H1 (cell line): Measurements from ENCODE around the gene CCL5. TPM values are rescaled to one million over a fixed set of nuclear protein-coding genes. Genes with fewer than 3 reads are reported as not detected.

Experiments
- CTCF ChIA-PET: fragments of 300-600 bp; sonication (Branson Sonifier 250); formaldehyde crosslinking; loops from one replicate; lab custom pipeline; 2021; ENCODE audit not compliant: partially characterized antibody; lab: Charles Lee
- POLR2A ChIA-PET: fragments of 300-600 bp; sonication (Branson Sonifier 250); formaldehyde crosslinking; loops from one replicate; lab custom pipeline; 2021; ENCODE audit warnings: inconsistent platforms; ENCODE audit not compliant: partially characterized antibody; lab: Charles Lee
- DNase-seq, 2 experiments: peaks; one replicate each; pipeline versions ENCODE4 v3.0.0 to v3.0.0-alpha.2; 2010 to 2022; ENCODE audit warnings: low spot score in 2 of 2, low read depth in 1 of 2, mixed read lengths in 1 of 2
- FAIRE-seq: peaks from 2 replicates; lab custom pipeline; 2011; peaks lifted over from hg19 to GRCh38; lab: Jason Lieb, UNC
- H2AFZ ChIP-seq: 2 replicates; pipeline ENCODE4 v1.8.1; 2012; ENCODE audit warnings: low read length, inconsistent platforms
- H2AK5ac ChIP-seq: 2 replicates; pipeline ENCODE4 v1.6.1; 2013; ENCODE audit warnings: low read depth, low read length
- H2BK120ac ChIP-seq: replicated peaks from 2 replicates; pipeline ENCODE3; 2013; ENCODE audit warnings: low read depth, low read length, inconsistent platforms
- H2BK12ac ChIP-seq: 2 replicates; pipeline ENCODE4 v1.6.1; 2013; ENCODE audit warnings: low read depth, low read length
- H2BK15ac ChIP-seq: 2 replicates; pipeline ENCODE4 v1.6.1; 2013; ENCODE audit warnings: low read length
- H2BK20ac ChIP-seq: 2 replicates; pipeline ENCODE4 v1.6.1; 2013; ENCODE audit warnings: low read length
- H2BK5ac ChIP-seq: 2 replicates; pipeline ENCODE4 v1.6.1; 2013; ENCODE audit warnings: low read depth, low read length
- H3K14ac ChIP-seq: 2 replicates; pipeline ENCODE4 v1.6.1; 2013; ENCODE audit warnings: inconsistent platforms; ENCODE audit not compliant: insufficient read length
- H3K18ac ChIP-seq: 2 replicates; pipeline ENCODE4 v1.6.1; 2013; ENCODE audit warnings: low read length; ENCODE audit errors: extremely low read depth
- H3K23ac ChIP-seq: 2 replicates; pipeline ENCODE4 v1.6.1; 2013; ENCODE audit warnings: inconsistent platforms; ENCODE audit not compliant: insufficient read length
- H3K23me2 ChIP-seq: 2 replicates; pipeline ENCODE4 v1.6.1; 2013; ENCODE audit warnings: low read depth, low read length
- H3K27ac ChIP-seq: 2 replicates; pipeline ENCODE4 v1.6.1; 2011; ENCODE audit warnings: low read depth, low read length, inconsistent platforms
- H3K27me3 ChIP-seq, 4 experiments: replicated peaks in 1 of 4; 1 replicate in 1 of 4; 2 replicates in 3 of 4; pipeline versions ENCODE4 v1.6.1 to v1.8.1; 2011 to 2013; ENCODE audit warnings: low read length in 3 of 4, mild to moderate bottlenecking in 3 of 4, inconsistent platforms in 2 of 4, mixed read lengths in 2 of 4, moderate library complexity in 1 of 4; ENCODE audit not compliant: control insufficient read depth in 3 of 4, insufficient read depth in 3 of 4; ENCODE audit errors: extremely low read depth in 1 of 4
- H3K36me3 ChIP-seq, 4 experiments: 2 replicates each; pipeline versions ENCODE4 v1.6.1 to v1.8.1; 2011 to 2013; ENCODE audit warnings: mild to moderate bottlenecking in 4 of 4, low read length in 3 of 4, moderate library complexity in 2 of 4, control low read depth in 1 of 4, inconsistent platforms in 1 of 4; ENCODE audit not compliant: insufficient read depth in 4 of 4, control insufficient read depth in 2 of 4
- H3K4ac ChIP-seq: replicated peaks from 2 replicates; pipeline ENCODE3; 2013; ENCODE audit warnings: low read length, low read depth, mixed read lengths, inconsistent platforms; ENCODE audit not compliant: insufficient read length
- H3K4me1 ChIP-seq, 4 experiments: replicated peaks in 1 of 4; 1 replicate in 1 of 4; 2 replicates in 3 of 4; pipeline versions ENCODE4 v1.6.1 to v1.8.1; 2011 to 2013; ENCODE audit warnings: low read length in 3 of 4, inconsistent platforms in 2 of 4, mixed read lengths in 1 of 4; ENCODE audit not compliant: insufficient read depth in 4 of 4, control insufficient read depth in 3 of 4
- H3K4me2 ChIP-seq, 2 experiments: 2 replicates each; pipeline versions ENCODE4 v1.6.1 to v1.8.1; 2011 to 2013; ENCODE audit warnings: low read depth in 2 of 2, low read length in 2 of 2, control low read depth in 1 of 2, inconsistent platforms in 1 of 2, mild to moderate bottlenecking in 1 of 2; ENCODE audit not compliant: insufficient read depth in 1 of 2
- H3K4me3 ChIP-seq, 4 experiments: fragments of 200-600, 300-600 bp in 1 of 4; sonication (generic), shearing (Covaris generic), sonication (Bioruptor Twin) in 1 of 4; 2 replicates each; pipeline versions ENCODE4 v1.5.1 to v1.8.1; 2011 to 2016; ENCODE audit warnings: low read length in 4 of 4, low read depth in 3 of 4, control low read depth in 2 of 4, inconsistent platforms in 2 of 4, mild to moderate bottlenecking in 2 of 4, mixed read lengths in 1 of 4, moderate library complexity in 1 of 4; ENCODE audit not compliant: insufficient read depth in 2 of 4; ENCODE audit errors: extremely low read depth in 1 of 4
- H3K56ac ChIP-seq: replicated peaks from 2 replicates; pipeline ENCODE3; 2013; ENCODE audit warnings: low read depth, mild to moderate bottlenecking, mixed read lengths, low read length, inconsistent platforms; ENCODE audit not compliant: insufficient read length
- H3K79me1 ChIP-seq: 2 replicates; pipeline ENCODE4 v1.6.1; 2013; ENCODE audit warnings: low read depth, low read length, control low read depth
- H3K79me2 ChIP-seq, 2 experiments: 2 replicates each; pipeline versions ENCODE4 v1.6.1 to v1.8.1; 2012 to 2013; ENCODE audit warnings: low read length in 2 of 2, mild to moderate bottlenecking in 2 of 2, inconsistent platforms in 1 of 2; ENCODE audit not compliant: insufficient read depth in 2 of 2, control insufficient read depth in 1 of 2
- H3K9ac ChIP-seq, 4 experiments: replicated peaks in 1 of 4; 1 replicate in 1 of 4; 2 replicates in 3 of 4; pipeline versions ENCODE4 v1.6.1 to v1.8.1; 2011 to 2013; ENCODE audit warnings: low read depth in 3 of 4, low read length in 3 of 4, control low read depth in 2 of 4, mild to moderate bottlenecking in 2 of 4, moderate library complexity in 2 of 4, inconsistent platforms in 1 of 4; ENCODE audit errors: extremely low read depth in 1 of 4
- H3K9me3 ChIP-seq, 2 experiments: 2 replicates each; pipeline versions ENCODE4 v1.6.1 to v1.8.1; 2012 to 2013; ENCODE audit warnings: mild to moderate bottlenecking in 2 of 2, moderate library complexity in 2 of 2, control low read depth in 1 of 2, inconsistent platforms in 1 of 2, low read depth in 1 of 2, low read length in 1 of 2, mixed read lengths in 1 of 2; ENCODE audit not compliant: insufficient read depth in 2 of 2
- H4K20me1 ChIP-seq, 2 experiments: replicated peaks in 1 of 2; 2 replicates each; pipeline versions ENCODE3 to v1.8.1; 2011 to 2013; ENCODE audit warnings: inconsistent platforms in 2 of 2, low read length in 2 of 2, mild to moderate bottlenecking in 1 of 2; ENCODE audit not compliant: insufficient read depth in 2 of 2, control insufficient read depth in 1 of 2
- H4K5ac ChIP-seq: 2 replicates; pipeline ENCODE4 v1.6.1; 2013; ENCODE audit warnings: low read length, low read depth, mixed read lengths, inconsistent platforms; ENCODE audit not compliant: insufficient read length
- H4K8ac ChIP-seq: 2 replicates; pipeline ENCODE4 v1.8.0; 2013; ENCODE audit warnings: mild to moderate bottlenecking, moderate library complexity, low read length, inconsistent platforms; ENCODE audit not compliant: insufficient read depth; ENCODE audit errors: extremely low read depth
- H4K91ac ChIP-seq: replicated peaks from 2 replicates; pipeline ENCODE3; 2013; ENCODE audit warnings: low read length, mixed read lengths, inconsistent platforms; ENCODE audit not compliant: insufficient read length
- BCL11A ChIP-seq, 2 experiments: IDR thresholded peaks; one replicate each; pipeline ENCODE4 v1.6.1; 2011; ENCODE audit warnings: low read depth in 2 of 2, low read length in 2 of 2, mild to moderate bottlenecking in 2 of 2
- CEBPB ChIP-seq: IDR thresholded peaks from 2 replicates; pipeline ENCODE4 v1.6.1; 2012; ENCODE audit warnings: low read depth, low read length
- HDAC2 ChIP-seq, 2 experiments: fragments of 300-600 bp in 1 of 2; sonication (generic) in 1 of 2; IDR thresholded peaks; 2 replicates each; pipeline ENCODE4 v1.6.1; 2011 to 2012; ENCODE audit warnings: low read depth in 2 of 2, low read length in 2 of 2, mild to moderate bottlenecking in 2 of 2, moderate library complexity in 2 of 2, borderline replicate concordance in 1 of 2, inconsistent platforms in 1 of 2
- YY1 ChIP-seq: IDR thresholded peaks from 2 replicates; pipeline ENCODE4 v1.6.1; 2011; ENCODE audit warnings: low read depth, mild to moderate bottlenecking, low read length
- WGBS, 2 experiments: shearing (Covaris generic) in 1 of 2; methylation state at CpG; one replicate each; pipeline versions ENCODE4 v1.1.6 to v1.1.7; 2013 to 2015; ENCODE audit warnings: low lambda C conversion rate in 2 of 2, mixed read lengths in 2 of 2, inconsistent platforms in 1 of 2, low coverage in 1 of 2, missing lambda C conversion rate in 1 of 2; ENCODE audit not compliant: insufficient replicate concordance in 2 of 2, insufficient coverage in 1 of 2, insufficient read length in 1 of 2; ENCODE audit errors: extremely low coverage in 1 of 2, missing lambda C conversion rate in 1 of 2; 5-methylcytosine and 5-hydroxymethylcytosine counted together
- polyA plus RNA-seq, 7 experiments: library from polyadenylated mRNA; depleted of rRNA in 3 of 7; stranded (reverse) in 5 of 7; unstranded in 2 of 7; fragments of >200 nt in 5 of 7; fragments of 200-250 nt in 2 of 7; gene quantifications; 1 replicate in 5 of 7; 2 replicates in 1 of 7; 4 replicates in 1 of 7; pipeline versions ENCODE4 v1.2.1 to v1.2.3, GENCODE V29; 2011 to 2013; ENCODE audit warnings: missing spikeins in 2 of 7, mixed read lengths in 2 of 7
- total RNA-seq: library from RNA; stranded (reverse); fragmentation: NEBNext Ultra II Directional; extraction: Animal tissue kit (Norgen Biotek cat#: 25700); gene quantifications from 2 replicates; pipeline ENCODE4 v1.2.1, GENCODE V29; 2021

The CCL5 gene
- total and polyA plus RNA-seq, 2 of the 8 experiments (the other 6 are each of a cell fraction or from before 2014, with no cell fraction given): not detected

DNA sequence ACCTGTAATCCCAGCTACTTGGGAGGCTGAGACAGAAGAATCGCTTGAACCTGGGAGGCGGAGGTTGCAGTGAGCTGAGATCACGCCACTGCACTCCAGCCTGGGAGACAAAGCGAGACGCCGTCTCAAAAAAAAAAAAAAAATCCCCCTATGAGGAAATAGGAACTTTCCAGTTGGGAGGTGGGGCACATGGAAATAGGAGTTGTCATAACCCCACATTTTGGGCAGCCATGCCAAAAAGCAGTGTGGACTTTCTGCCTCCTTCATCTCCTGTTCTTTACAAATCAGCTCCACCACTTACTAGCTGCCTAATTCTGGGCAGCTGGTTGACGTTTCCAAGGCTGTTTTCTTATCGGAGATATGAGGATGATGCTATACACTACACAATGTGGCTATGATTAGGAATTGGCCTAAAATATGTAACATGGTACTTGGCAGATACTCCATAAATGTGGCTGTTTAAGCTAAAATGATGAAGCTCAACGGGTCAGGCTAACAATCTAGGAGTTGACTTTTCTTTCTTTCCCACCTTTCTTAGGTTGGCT is 21.5 kb upstream of the CCL5 start:
- Histone ChIP-seq H3K4me2 (no peak overlapping the region), H3K36me3 (no peaks in the 10 kb centered on the region), H3K79me1 (no peaks in the 10 kb centered on the region), H3K79me2 (no peaks in the 10 kb centered on the region), H2AFZ (no peak overlapping the region), H3K18ac (no peak overlapping the region), H4K20me1 (peaks cover 0 to 2% of the 10 kb centered on the region in 2 experiments), H3K4ac (no peak overlapping the region), H3K56ac (no peak overlapping the region), H3K27ac (no peak overlapping the region), H3K23ac (no peak overlapping the region), H2BK120ac (no peak overlapping the region), H2BK5ac (no peak overlapping the region), H4K8ac (no peak overlapping the region), H3K9ac (no peak overlapping the region), H3K27me3 (no peaks in the 10 kb centered on the region), H2BK12ac (no peak overlapping the region), H3K4me1 (no peaks in the 10 kb centered on the region), H3K9me3 (no peaks in the 10 kb centered on the region), H2AK5ac (no peak overlapping the region), H4K5ac (no peak overlapping the region), H2BK20ac (no peak overlapping the region), H3K23me2 (no peaks in the 10 kb centered on the region; the same call in 1 of the 2 replicates), H4K91ac (no peak overlapping the region), H3K14ac (no peak overlapping the region), H3K4me3 (no peak overlapping the region), H2BK15ac (no peak overlapping the region)
- FAIRE-seq (no peak), DNase-seq (no peak)
- WGBS, 2 experiments: 89% methylated on average over 8 of the region's 9 CpGs; no CpG with 5 or more reads in 1 of the 2 experiments
- ChIA-PET CTCF (interaction anchor here (1.0 to 1.3 kb wide), 3 partner anchors 30 to 45 kb away, joined by 3 read pairs; no protein-coding TSS in a partner anchor), POLR2A (interaction anchor here (0.7 to 0.8 kb wide), 2 partner anchors 14 to 30 kb away, joined by 3 read pairs; no protein-coding TSS in a partner anchor)
- no peak for TF ChIP-seq YY1
- TF ChIP-seq HDAC2 (IDR thresholded peaks at IDR 0.05; ENCODE audit: borderline replicate concordance in 1 of 2, low read depth in 2 of 2, low read length in 2 of 2): no peak
- TF ChIP-seq BCL11A (IDR thresholded peaks at IDR 0.05; ENCODE audit: low read depth in 2 of 2, low read length in 2 of 2): no peak
- TF ChIP-seq CEBPB: no peak
